GM12878 (cell line): ENCODE measurements around the gene IRF1. TPM values are rescaled to one million over a fixed set of nuclear protein-coding genes. Genes with fewer than 3 reads are reported as not detected.

Experiments used
- CHD1 ChIP-seq: IDR thresholded peaks from 2 replicates; pipeline ENCODE4 v1.6.1; 2012; ENCODE audit warnings: low read depth, low read length, improper control_type of control experiment
- ESRRA ChIP-seq: IDR thresholded peaks from 2 replicates; pipeline ENCODE4 v1.6.1; 2012; ENCODE audit warnings: mild to moderate bottlenecking, low read length, improper control_type of control experiment
- GABPA ChIP-seq: IDR thresholded peaks from 2 replicates; pipeline ENCODE4 v1.6.1; 2014; ENCODE audit warnings: antibody characterized with exemption, low read depth, mild to moderate bottlenecking, inconsistent platforms
- HDAC2 ChIP-seq: fragments of 200-600 bp; sonication (generic); IDR thresholded peaks from 2 replicates; pipeline ENCODE4 v1.6.1; 2017
- HDGF ChIP-seq: fragments of 450-650 bp; IDR thresholded peaks from 2 replicates; pipeline ENCODE4 v1.6.1; 2016; ENCODE audit warnings: antibody characterized with exemption
- IKZF1 ChIP-seq: fragments of 450-650 bp; conservative IDR thresholded peaks from 2 replicates; pipeline ENCODE4 v1.6.1; 2017; ENCODE audit warnings: antibody characterized with exemption, mild to moderate bottlenecking
- IKZF2 ChIP-seq, 2 experiments: fragments of 450-650 bp; IDR thresholded peaks; 2 replicates each; pipeline ENCODE4 v1.6.1; 2017; ENCODE audit warnings: mild to moderate bottlenecking in 2 of 2, moderate library complexity in 2 of 2
- JUND ChIP-seq: IDR thresholded peaks from 2 replicates; pipeline ENCODE4 v1.6.1; 2012; ENCODE audit warnings: low read depth, mild to moderate bottlenecking, low read length, improper control_type of control experiment, moderate library complexity
- KAT2A ChIP-seq: conservative IDR thresholded peaks from 2 replicates; pipeline ENCODE4 v1.6.1; 2011; ENCODE audit warnings: low read depth, low read length; ENCODE audit not compliant: control insufficient read depth
- MEF2B ChIP-seq: fragments of 450-650 bp; IDR thresholded peaks from 2 replicates; pipeline ENCODE4 v1.6.1; 2018; ENCODE audit warnings: mild to moderate bottlenecking, moderate library complexity; ENCODE audit not compliant: partially characterized antibody, poor library complexity, severe bottlenecking
- MLLT1 ChIP-seq: fragments of 450-650 bp; IDR thresholded peaks from 2 replicates; pipeline ENCODE4 v1.6.1; 2016; ENCODE audit warnings: mild to moderate bottlenecking
- MTA3 ChIP-seq: IDR thresholded peaks from 2 replicates; pipeline ENCODE4 v1.6.1; 2012; ENCODE audit warnings: low read length, inconsistent platforms, borderline replicate concordance
- NBN ChIP-seq: fragments of 450-650 bp; IDR thresholded peaks from 2 replicates; pipeline ENCODE4 v1.6.1; 2016
- NRF1 ChIP-seq: conservative IDR thresholded peaks from 2 replicates; pipeline ENCODE4 v1.6.1; 2011; ENCODE audit warnings: mild to moderate bottlenecking, low read depth, low read length, improper control_type of control experiment
- PML ChIP-seq: IDR thresholded peaks from 2 replicates; pipeline ENCODE4 v1.6.1; 2012; ENCODE audit warnings: low read length, inconsistent platforms
- POLR2AphosphoS5 ChIP-seq: IDR thresholded peaks from 2 replicates; pipeline ENCODE4 v1.6.1; 2011; ENCODE audit warnings: mild to moderate bottlenecking, low read length, inconsistent platforms
- SRF ChIP-seq, 2 experiments: IDR thresholded peaks; 2 replicates each; pipeline ENCODE4 v1.6.1; 2011; ENCODE audit warnings: low read depth in 2 of 2, low read length in 2 of 2, mild to moderate bottlenecking in 1 of 2, moderate library complexity in 1 of 2
- STAT1 ChIP-seq: fragments of 450-650 bp; conservative IDR thresholded peaks from 2 replicates; pipeline ENCODE4 v1.6.1; 2014; ENCODE audit warnings: antibody characterized with exemption, mild to moderate bottlenecking
- WRNIP1 ChIP-seq: IDR thresholded peaks from 2 replicates; pipeline ENCODE4 v1.6.1; 2011; ENCODE audit warnings: low read depth, low read length, improper control_type of control experiment, borderline replicate concordance
- ZNF274 ChIP-seq: IDR thresholded peaks from one replicate; pipeline ENCODE4 v1.8.0; 2011; ENCODE audit not compliant: insufficient read length, insufficient read depth
- ZSCAN29 ChIP-seq: fragments of 450-650 bp; IDR thresholded peaks from 2 replicates; pipeline ENCODE4 v1.6.1; 2017; ENCODE audit warnings: mild to moderate bottlenecking, moderate library complexity
- polyA plus RNA-seq, 11 experiments: library from polyadenylated mRNA; depleted of rRNA in 4 of 11; unstranded in 6 of 11; stranded (reverse) in 5 of 11; fragments of >200 nt; fragmentation: Nextera tagmentation in 4 of 11; fragmentation: Illumina TruSeq in 1 of 11; extraction: Ambion mirVana in 4 of 11; extraction: Trizol in 1 of 11; gene quantifications; 1 replicate in 1 of 11; 2 replicates in 10 of 11; pipeline versions ENCODE4 v1.2.1 to v1.2.3, GENCODE V29; 2011 to 2016; ENCODE audit warnings: inconsistent platforms in 2 of 11, missing spikeins in 2 of 11, low read depth in 1 of 11
- total RNA-seq, 4 experiments: library from RNA; depleted of rRNA in 3 of 4; stranded (reverse); fragments of >200 nt in 3 of 4; fragmentation: Illumina TruSeq in 1 of 4; extraction: Trizol in 1 of 4; gene quantifications; 2 replicates each; pipeline versions ENCODE4 v1.2.1 to v1.2.3, GENCODE V29; 2013 to 2021
- TF ChIP-seq, protein P1 (sequence below): fragments of 450-650 bp; IDR thresholded peaks from 2 replicates; pipeline ENCODE4 v1.6.1; 2016; ENCODE audit warnings: mild to moderate bottlenecking
- TF ChIP-seq, protein P2 (sequence below): fragments of 450-650 bp; IDR thresholded peaks from 2 replicates; pipeline ENCODE4 v1.6.1; 2016; ENCODE audit warnings: mild to moderate bottlenecking, moderate library complexity, borderline replicate concordance
- TF ChIP-seq, protein P3 (sequence below): fragments of 450-650 bp; conservative IDR thresholded peaks from 2 replicates; pipeline ENCODE4 v1.6.1; 2017; ENCODE audit warnings: mild to moderate bottlenecking, moderate library complexity

IRF1 gene
- total and polyA plus RNA-seq, 10 of the 15 experiments (the other 5 are each of a cell fraction or from before 2014, with no cell fraction given) = 6.9 to 68.0 (median 49.6) TPM

DNA sequence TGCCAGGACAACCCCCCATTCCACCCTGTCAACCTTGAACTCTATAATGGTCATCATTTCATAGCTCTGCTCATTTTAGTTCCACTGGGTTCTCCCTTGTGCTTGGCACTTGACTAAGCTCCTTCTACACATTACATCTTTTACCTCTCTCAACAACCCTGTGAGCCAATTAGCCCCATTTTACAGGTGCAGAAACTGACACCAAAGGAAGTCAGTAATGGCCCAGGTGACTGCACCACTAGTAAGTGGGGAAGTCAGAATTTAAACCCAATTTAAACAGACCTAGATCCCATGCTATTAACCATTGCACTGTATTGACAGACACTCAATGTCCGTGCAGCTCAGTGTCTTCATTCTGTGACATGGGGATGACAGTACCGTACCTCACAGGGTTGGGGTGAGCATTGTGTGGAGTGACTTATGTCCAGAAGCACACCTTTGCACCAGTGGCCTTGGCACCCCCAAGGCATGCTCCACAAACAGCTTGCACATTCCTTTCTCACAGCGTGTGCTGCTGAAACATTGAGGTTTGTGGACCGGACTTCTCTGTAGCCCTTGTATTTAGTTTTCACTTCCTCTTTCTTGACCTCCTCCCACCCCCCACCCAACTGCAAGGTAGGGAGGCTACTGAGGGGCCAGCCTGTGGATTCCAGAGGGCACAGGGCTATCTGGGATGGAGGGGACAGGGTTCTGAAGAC, 23.1 kb downstream of the IRF1 start (continued):
- no peak for TF ChIP-seq HDAC2
- no peak for TF ChIP-seq GABPA
- no peak for TF ChIP-seq JUND
- no peak for TF ChIP-seq MTA3
- TF ChIP-seq WRNIP1 = no peak
- TF ChIP-seq ESRRA = no peak
- TF ChIP-seq, protein P1, sequence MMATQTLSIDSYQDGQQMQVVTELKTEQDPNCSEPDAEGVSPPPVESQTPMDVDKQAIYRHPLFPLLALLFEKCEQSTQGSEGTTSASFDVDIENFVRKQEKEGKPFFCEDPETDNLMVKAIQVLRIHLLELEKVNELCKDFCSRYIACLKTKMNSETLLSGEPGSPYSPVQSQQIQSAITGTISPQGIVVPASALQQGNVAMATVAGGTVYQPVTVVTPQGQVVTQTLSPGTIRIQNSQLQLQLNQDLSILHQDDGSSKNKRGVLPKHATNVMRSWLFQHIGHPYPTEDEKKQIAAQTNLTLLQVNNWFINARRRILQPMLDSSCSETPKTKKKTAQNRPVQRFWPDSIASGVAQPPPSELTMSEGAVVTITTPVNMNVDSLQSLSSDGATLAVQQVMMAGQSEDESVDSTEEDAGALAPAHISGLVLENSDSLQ = no peak
- TF ChIP-seq ZSCAN29 = 0 out of 2 replicates have a peak, but pooled peaks have one; percentile 24
- no peak; the same call in 1 of the 2 replicates for TF ChIP-seq HDGF
- TF ChIP-seq, protein P2, sequence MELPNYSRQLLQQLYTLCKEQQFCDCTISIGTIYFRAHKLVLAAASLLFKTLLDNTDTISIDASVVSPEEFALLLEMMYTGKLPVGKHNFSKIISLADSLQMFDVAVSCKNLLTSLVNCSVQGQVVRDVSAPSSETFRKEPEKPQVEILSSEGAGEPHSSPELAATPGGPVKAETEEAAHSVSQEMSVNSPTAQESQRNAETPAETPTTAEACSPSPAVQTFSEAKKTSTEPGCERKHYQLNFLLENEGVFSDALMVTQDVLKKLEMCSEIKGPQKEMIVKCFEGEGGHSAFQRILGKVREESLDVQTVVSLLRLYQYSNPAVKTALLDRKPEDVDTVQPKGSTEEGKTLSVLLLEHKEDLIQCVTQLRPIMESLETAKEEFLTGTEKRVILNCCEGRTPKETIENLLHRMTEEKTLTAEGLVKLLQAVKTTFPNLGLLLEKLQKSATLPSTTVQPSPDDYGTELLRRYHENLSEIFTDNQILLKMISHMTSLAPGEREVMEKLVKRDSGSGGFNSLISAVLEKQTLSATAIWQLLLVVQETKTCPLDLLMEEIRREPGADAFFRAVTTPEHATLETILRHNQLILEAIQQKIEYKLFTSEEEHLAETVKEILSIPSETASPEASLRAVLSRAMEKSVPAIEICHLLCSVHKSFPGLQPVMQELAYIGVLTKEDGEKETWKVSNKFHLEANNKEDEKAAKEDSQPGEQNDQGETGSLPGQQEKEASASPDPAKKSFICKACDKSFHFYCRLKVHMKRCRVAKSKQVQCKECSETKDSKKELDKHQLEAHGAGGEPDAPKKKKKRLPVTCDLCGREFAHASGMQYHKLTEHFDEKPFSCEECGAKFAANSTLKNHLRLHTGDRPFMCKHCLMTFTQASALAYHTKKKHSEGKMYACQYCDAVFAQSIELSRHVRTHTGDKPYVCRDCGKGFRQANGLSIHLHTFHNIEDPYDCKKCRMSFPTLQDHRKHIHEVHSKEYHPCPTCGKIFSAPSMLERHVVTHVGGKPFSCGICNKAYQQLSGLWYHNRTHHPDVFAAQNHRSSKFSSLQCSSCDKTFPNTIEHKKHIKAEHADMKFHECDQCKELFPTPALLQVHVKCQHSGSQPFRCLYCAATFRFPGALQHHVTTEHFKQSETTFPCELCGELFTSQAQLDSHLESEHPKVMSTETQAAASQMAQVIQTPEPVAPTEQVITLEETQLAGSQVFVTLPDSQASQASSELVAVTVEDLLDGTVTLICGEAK = no peak
- TF ChIP-seq NBN = no peak
- TF ChIP-seq NRF1 = no peak
- no peak for TF ChIP-seq STAT1
- TF ChIP-seq CHD1 = no peak
- no peak for TF ChIP-seq SRF (IDR thresholded peaks at IDR 0.05; ENCODE audit: low read depth in 2 of 2, low read length in 2 of 2)
- no peak for TF ChIP-seq MLLT1
- TF ChIP-seq IKZF1 = peak; percentile 90
- no peak for TF ChIP-seq PML
- no peak for TF ChIP-seq ZNF274
- peak; percentile 59 for TF ChIP-seq POLR2AphosphoS5
- TF ChIP-seq, protein P3, sequence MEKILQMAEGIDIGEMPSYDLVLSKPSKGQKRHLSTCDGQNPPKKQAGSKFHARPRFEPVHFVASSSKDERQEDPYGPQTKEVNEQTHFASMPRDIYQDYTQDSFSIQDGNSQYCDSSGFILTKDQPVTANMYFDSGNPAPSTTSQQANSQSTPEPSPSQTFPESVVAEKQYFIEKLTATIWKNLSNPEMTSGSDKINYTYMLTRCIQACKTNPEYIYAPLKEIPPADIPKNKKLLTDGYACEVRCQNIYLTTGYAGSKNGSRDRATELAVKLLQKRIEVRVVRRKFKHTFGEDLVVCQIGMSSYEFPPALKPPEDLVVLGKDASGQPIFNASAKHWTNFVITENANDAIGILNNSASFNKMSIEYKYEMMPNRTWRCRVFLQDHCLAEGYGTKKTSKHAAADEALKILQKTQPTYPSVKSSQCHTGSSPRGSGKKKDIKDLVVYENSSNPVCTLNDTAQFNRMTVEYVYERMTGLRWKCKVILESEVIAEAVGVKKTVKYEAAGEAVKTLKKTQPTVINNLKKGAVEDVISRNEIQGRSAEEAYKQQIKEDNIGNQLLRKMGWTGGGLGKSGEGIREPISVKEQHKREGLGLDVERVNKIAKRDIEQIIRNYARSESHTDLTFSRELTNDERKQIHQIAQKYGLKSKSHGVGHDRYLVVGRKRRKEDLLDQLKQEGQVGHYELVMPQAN = 0 out of 2 replicates have a peak, but pooled peaks have one; percentile 34
- peak; percentile 90 to 91 for TF ChIP-seq IKZF2 (IDR thresholded peaks at IDR 0.05)
- TF ChIP-seq KAT2A = no peak
- TF ChIP-seq MEF2B = no peak
